GM18868 (cell line): ENCODE results near the gene PRPF40A.

Experiments used
- ATAC-seq: cut with Tn5 transposase; IDR thresholded peaks from one replicate; pipeline ENCODE4 v1.9.1; 2021; ENCODE audit warnings: mild to moderate bottlenecking, moderate library complexity; ENCODE audit not compliant: unreplicated experiment

PRPF40A gene

GRCh38 chr2:152718076-152718908 lies 1.0 kb upstream of the PRPF40A start, which contains the start of gene ARL6IP6:
TSS of gene ARL6IP6 (plus strand) at chr2:152718620. CDS start at chr2:152718625, 5 bp downstream.
- peak; percentile 69 for ATAC-seq

DNA sequence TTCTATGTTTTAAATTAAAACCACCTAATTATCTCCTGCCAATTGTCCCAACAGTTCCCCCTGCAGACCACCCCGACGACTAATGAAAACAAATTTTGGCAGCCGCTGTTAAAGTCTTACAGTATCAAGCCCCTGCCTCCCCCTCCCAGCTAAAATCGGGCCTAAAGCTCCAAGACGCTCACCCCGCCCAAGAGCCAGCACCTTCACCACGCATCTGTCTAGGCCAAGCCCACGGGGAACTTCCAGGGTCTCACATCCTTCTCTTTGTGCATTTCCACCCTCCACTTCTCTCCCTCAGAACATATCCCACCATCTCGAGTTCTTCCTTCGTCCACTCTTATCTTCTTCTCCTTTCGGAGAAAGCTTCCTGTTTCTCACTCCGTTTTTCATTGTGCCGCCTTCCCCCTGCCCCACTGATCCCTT lies 445 bp downstream of the PRPF40A start:
- ATAC-seq, result peak; percentile 1

- ATAC-seq, result no peak
Observed at GRCh38 chr2:152715854-152716428, 1.3 kb downstream of the PRPF40A start.

DNA sequence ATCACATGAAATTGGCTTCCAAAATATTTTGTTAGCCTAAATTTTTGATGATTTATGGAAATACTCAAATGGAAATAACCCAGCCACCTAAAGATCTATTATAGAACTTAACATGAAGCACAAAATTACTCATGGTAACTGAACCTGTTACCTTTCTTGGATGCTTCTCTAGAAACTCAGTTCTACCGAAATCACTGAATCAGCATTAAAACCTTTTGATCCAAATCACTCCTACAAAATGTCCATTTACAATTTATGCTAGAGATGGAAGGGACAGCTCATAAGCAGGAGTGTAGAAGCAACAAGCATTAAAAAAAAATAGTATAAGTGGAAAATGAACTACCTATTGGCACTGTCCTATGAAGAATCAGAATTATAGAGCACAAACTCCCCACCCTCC lies 2.1 kb downstream of the PRPF40A start:
- no peak for ATAC-seq

DNA sequence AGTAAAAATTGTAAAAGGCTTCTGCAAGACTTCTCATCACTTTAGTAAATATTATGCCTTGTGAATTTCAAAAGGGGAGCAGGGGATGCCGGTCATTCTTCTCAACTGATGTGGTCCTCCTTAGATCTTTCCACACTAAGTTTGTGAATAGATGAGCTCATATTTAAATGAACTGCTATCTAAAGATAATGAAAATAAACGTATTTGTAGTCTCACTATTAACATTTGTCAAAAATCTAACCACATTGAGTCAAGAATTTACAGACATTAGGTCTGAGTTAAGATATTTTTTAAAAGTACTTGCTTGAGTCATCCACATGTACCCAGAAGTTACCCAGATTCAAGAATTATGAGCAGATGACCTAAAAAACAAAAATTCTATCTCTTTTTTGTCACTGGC lies 6.5 kb downstream of the PRPF40A start:
- ATAC-seq, result no peak

GRCh38 chr2:152708742-152709141 lies 8.5 kb downstream of the PRPF40A start:
- ATAC-seq, result no peak

- no peak for ATAC-seq
Observed at GRCh38 chr2:152706477-152707021, 10.7 kb downstream of the PRPF40A start.

DNA sequence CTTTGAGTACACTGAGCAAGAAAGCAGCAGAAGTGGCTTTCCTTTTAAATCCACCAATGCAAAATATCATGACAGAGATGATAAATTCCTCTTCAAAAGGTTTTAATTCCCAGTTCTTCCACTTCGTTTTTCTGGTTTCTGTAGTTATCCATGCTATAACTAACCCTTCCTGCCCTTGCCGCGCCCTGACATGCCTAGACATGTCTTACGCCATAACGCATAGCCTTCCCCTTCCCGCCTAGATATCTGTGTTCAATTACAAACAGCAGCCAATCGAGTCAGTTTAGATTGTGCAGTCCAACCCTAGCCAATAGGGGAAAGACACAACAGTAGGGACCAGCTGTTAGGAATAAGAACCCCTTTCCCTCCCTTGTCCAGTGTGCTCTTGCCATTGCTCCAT lies 16.1 kb downstream of the PRPF40A start:
- ATAC-seq, result no peak

- no peak for ATAC-seq
Observed at GRCh38 chr2:152696476-152696875, 20.8 kb downstream of the PRPF40A start.

DNA sequence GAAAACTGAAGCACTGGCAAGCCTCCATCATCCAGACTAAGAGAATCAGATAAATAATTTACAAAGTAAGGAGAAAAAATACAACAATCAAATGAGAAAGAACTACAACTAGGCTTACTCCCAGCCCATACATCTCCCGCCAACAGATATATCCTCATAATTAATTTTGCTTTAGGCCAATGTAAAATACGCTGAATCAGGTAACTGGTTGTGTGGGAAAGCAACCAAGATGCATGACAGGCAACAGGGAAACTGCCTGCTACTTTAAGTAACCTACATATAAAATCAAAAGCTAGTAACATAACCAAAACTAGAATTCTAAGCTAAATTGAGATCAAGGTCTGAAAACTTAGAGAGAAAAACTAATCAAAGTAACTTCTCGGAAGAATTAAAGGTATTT lies 21.5 kb downstream of the PRPF40A start:
- no peak for ATAC-seq

DNA sequence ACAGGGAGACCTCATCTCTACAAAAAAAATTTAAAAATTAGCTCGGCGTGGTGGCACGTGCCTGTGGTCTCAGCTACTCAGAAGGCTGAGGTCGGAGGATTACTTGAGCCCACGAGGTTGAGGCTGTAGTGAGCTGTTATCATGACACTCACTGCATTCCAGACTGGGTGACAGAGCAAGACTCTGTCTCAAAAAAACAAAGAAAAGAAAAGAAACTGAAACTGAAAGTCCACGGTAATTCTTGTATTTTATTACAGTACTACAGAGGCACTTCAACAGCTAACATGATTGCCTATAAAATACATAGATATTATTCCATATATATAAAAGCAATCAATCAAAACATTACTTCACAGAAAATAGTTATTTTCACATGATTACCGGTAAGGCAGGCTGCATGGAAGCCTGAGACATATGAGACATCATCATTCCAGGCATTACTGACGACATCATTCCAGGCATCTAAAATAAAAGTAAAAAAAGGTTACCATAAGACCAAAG lies 23.1 kb downstream of the PRPF40A start:
- peak; percentile 57 for ATAC-seq

GRCh38 chr2:152693033-152693432 lies 24.2 kb downstream of the PRPF40A start:
- ATAC-seq, result peak; percentile 94

GRCh38 chr2:152686321-152686720 lies 30.9 kb downstream of the PRPF40A start:
- no peak for ATAC-seq

DNA sequence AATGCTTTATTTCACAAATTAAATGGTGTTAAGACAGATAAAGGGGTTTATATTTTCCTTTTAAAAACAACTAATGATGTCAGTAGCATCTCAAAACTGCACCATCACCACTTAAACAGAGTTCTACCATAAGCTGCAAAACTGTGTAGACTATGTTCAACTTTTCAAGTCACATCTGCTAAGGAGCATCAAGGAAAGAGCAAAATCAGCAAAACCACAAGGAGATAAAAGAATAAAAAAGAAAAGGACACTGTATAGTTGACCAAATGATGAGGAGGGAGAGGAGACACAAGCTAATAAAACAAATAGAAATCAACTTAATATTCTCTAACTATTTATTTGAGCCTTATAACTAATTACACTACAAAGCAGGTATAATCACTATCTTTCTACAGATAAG lies 33.9 kb downstream of the PRPF40A start:
- ATAC-seq, result no peak

- no peak for ATAC-seq
Observed at GRCh38 chr2:152682663-152683062, 34.6 kb downstream of the PRPF40A start.

GRCh38 chr2:152678808-152679207 lies 38.5 kb downstream of the PRPF40A start:
- ATAC-seq, result no peak

- no peak for ATAC-seq
Observed at GRCh38 chr2:152676461-152676860, 40.8 kb downstream of the PRPF40A start.

DNA sequence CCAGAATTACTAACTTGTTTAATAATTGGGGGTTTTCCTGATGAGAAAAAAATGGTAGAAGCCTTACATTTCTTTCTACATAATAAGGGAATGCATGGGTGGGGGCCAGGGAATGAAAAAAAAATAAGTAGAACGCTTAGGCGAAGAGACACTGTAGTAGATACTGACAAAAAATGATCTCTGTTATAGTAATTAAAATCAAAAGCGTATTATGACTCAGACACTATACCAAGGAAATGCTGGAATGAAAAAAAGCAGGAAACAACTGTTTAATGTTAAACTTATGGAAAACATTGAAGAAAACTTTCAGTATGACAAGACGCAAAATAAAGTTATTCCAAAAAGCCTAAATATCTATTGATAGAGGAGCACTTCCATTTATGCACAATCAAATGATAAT lies 42.9 kb downstream of the PRPF40A start:
- ATAC-seq, result no peak

- ATAC-seq, result no peak
Observed at GRCh38 chr2:152664725-152665124, 52.5 kb downstream of the PRPF40A start.

- ATAC-seq, result no peak
Observed at GRCh38 chr2:152661076-152661475, 56.2 kb downstream of the PRPF40A start.

GRCh38 chr2:152658221-152658620 lies 59.0 kb downstream of the PRPF40A start:
- ATAC-seq, result no peak

DNA sequence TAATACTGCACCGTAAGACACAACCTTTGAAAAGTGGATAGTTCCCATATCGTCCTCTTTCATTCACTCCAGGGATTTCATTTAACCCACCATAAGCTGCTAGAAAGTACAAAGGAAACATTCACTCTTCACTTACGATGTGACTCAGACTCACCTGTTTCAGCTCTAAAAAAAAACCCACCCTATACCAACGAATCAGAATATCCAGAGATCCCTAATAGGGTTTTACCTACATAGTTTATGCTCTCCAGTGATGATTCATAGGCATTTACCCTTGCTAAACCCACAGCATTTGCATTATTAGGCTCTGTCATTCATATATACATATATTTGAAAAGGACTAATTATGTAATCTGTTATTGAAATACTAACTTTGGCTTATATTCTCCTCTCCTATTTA lies 60.2 kb downstream of the PRPF40A start:
- peak; percentile 93 for ATAC-seq
